Thyroid gland (tissue), 4 donors: ENCODE results near the gene THSD7B. TPM values are rescaled to one million over a fixed set of nuclear protein-coding genes. Genes with fewer than 3 reads are reported as not detected.
"Not testable (repeated sequence)": the region's sequence is repeated elsewhere in the genome, so short reads cannot be mapped to it uniquely, and the experiment has no call there.

Source experiments
- DNase-seq, 2 donors: peaks; one replicate each; pipeline ENCODE4 v3.0.0-alpha.2; 2019
- H3K27ac ChIP-seq, 3 donors: fragments of 200-600 bp; sonication (generic); 1 replicate in 2 of 3; 2 replicates in 1 of 3; pipeline ENCODE4 v1.5.1; 2016 to 2019; ENCODE audit warnings: mild to moderate bottlenecking in 1 of 3, moderate library complexity in 1 of 3
- H3K27me3 ChIP-seq: fragments of 200-600 bp; sonication (generic); one replicate; pipeline ENCODE4 v1.5.1; 2019
- H3K36me3 ChIP-seq, 2 donors: fragments of 200-600 bp; sonication (generic); one replicate each; pipeline ENCODE4 v1.5.1; 2016 to 2019
- H3K4me1 ChIP-seq, 2 donors: fragments of 200-600 bp; sonication (generic); one replicate each; pipeline ENCODE4 v1.5.1; 2017 to 2019
- H3K4me3 ChIP-seq, 3 donors: fragments of 200-600 bp; sonication (generic); replicated peaks in 1 of 3; 1 replicate in 2 of 3; 2 replicates in 1 of 3; pipeline ENCODE4 v1.5.1; 2016; ENCODE audit warnings: mild to moderate bottlenecking in 1 of 3
- H3K9me3 ChIP-seq: fragments of 200-600 bp; sonication (generic); one replicate; pipeline ENCODE4 v1.5.1; 2017
- POLR2A ChIP-seq, 2 donors: fragments of 450-650 bp; IDR thresholded peaks; one replicate each; pipeline ENCODE4 v1.6.1; 2017; ENCODE audit warnings: antibody characterized with exemption in 2 of 2, mild to moderate bottlenecking in 2 of 2, moderate library complexity in 1 of 2
- WGBS, 2 donors: methylation state at CpG; one replicate each; pipeline ENCODE4 v1.1.5; 2017; 5-methylcytosine and 5-hydroxymethylcytosine counted together
- intact Hi-C: fragments of 100-400 bp; cut with DNase I; formaldehyde crosslinking; loops from one replicate; pipeline ENCODE4 v1.15.1; 2023
- total RNA-seq, 4 donors: library from RNA; depleted of rRNA; stranded (reverse); fragments of >200 nt; gene quantifications; one replicate each; pipeline ENCODE4 v1.2.3, GENCODE V29; 2016
- TF ChIP-seq, protein P1 (sequence below), 6 experiments: fragments of 200-600 bp in 3 of 6; fragments of 450-650 bp in 3 of 6; sonication (generic) in 3 of 6; IDR thresholded peaks; one replicate each; pipeline ENCODE4 v1.5.1; 2016 to 2019; ENCODE audit warnings: antibody characterized with exemption in 6 of 6, mild to moderate bottlenecking in 2 of 6, inconsistent platforms in 1 of 6, moderate library complexity in 1 of 6

The THSD7B gene
- total RNA-seq, 4 donors from 2014 or later: 0.29 to 1.2 (median 0.92) TPM

DNA sequence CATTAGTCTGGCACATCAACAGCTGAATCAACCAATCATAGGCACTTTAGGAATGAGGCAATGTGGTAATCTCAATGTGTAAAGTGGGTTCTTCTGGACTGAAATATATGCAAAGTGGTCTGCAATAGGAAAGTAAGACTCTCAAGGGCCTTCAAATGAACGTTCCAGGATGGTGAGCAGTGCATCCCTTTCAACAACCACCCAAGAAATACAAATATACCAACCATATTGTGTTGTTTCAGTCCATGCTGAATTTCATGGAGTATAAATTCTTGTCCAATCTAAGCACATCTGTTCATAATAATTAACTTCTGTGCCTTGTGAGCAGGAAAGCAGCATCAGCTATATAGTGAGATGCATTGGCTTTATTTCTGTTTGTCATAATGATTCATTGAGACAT is 556.2 kb downstream of the THSD7B start:
- Histone ChIP-seq H3K27ac (no peak overlapping the region), H3K9me3 (no peaks in the 10 kb centered on the region), H3K4me3 (no peak overlapping the region), H3K27me3 (no peaks in the 10 kb centered on the region), H3K4me1 (no peaks in the 10 kb centered on the region), H3K36me3 (no peaks in the 10 kb centered on the region)
- TF ChIP-seq, protein P1, sequence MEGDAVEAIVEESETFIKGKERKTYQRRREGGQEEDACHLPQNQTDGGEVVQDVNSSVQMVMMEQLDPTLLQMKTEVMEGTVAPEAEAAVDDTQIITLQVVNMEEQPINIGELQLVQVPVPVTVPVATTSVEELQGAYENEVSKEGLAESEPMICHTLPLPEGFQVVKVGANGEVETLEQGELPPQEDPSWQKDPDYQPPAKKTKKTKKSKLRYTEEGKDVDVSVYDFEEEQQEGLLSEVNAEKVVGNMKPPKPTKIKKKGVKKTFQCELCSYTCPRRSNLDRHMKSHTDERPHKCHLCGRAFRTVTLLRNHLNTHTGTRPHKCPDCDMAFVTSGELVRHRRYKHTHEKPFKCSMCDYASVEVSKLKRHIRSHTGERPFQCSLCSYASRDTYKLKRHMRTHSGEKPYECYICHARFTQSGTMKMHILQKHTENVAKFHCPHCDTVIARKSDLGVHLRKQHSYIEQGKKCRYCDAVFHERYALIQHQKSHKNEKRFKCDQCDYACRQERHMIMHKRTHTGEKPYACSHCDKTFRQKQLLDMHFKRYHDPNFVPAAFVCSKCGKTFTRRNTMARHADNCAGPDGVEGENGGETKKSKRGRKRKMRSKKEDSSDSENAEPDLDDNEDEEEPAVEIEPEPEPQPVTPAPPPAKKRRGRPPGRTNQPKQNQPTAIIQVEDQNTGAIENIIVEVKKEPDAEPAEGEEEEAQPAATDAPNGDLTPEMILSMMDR (IDR thresholded peaks at IDR 0.05): no peak
- no peak for TF ChIP-seq POLR2A (IDR thresholded peaks at IDR 0.05)
- DNase-seq: no peak
- WGBS, 2 donors: 19 to 20% methylated on average over 1 of the region's 1 CpG
- intact Hi-C loops: no loop called here

DNA sequence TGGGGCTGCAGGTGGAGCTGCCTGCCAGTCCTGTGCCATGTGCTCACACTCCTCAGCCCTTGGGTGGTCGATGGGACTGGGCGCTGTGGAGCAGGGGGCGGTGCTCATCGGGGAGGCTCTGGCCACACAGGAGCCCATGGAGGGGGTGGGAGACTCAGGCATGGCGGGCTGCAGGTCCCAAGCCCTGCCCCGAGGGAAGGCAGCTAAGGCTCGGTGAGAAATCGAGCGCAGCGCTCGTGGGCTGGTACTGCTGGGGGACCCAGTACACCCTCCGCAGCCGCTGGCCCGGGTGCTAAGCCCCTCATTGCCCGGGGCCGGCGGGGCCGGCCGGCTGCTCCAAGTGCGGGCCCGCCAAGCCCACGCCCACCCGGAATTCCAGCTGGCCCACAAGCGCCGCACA is 566.2 kb downstream of the THSD7B start:
- H3K27ac ChIP-seq, H3K36me3 ChIP-seq, H3K27me3 ChIP-seq, intact Hi-C loops, H3K4me3 ChIP-seq, H3K4me1 ChIP-seq, DNase-seq, H3K9me3 ChIP-seq: not testable (repeated sequence)
- 91 to 100% methylated on average over 8 to 19 of the region's 25 CpGs for WGBS, 2 donors

DNA sequence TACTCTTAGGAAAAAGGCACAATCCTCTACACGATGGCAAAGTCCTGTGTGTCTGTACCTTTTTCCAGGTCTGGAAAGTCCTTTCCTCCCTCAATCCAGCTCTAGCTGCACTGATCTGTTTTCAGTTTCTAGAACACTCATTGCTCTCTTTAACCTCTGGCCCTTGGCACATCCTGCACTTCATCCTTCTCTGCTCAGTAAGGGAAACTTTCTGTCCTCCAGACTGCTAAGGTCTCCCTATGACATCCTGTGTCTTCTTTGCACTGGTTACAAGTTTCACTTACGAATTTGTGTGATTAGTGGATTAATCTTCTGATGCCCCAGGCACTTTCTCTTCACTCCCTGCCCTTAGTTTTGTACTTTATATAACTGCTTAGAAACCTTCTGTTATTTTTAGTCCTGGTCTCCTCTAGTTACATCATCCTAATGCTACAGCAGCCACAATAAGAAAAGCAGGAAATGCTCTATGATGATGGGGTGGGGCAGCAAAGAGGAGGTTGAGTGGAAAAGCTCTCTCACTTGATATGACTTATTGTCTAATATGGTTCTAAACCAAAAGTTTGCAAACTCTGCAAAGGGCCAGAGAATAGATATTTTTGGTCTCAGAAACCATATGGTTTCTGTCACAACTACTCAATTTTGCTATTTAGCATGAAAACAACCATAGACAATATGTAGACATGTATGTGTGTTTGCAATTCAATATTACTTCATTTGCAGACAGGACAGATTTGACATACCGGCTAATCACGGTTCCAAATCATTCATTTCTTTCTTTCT is 568.2 kb downstream of the THSD7B start:
- intact Hi-C loops: no loop called here
- no peak for DNase-seq
- TF ChIP-seq POLR2A (IDR thresholded peaks at IDR 0.05): no peak
- TF ChIP-seq, protein P1 (IDR thresholded peaks at IDR 0.05): no peak
- H3K4me3 ChIP-seq: no peak overlapping the region
- H3K27me3 ChIP-seq: no peaks in the 10 kb centered on the region
- H3K9me3 ChIP-seq: no peaks in the 10 kb centered on the region
- no peaks in the 10 kb centered on the region for H3K4me1 ChIP-seq
- H3K27ac ChIP-seq: no peak overlapping the region
- H3K36me3 ChIP-seq: no peaks in the 10 kb centered on the region
- WGBS, 2 donors: 51 to 57% methylated on average over 4 of the region's 4 CpGs

DNA sequence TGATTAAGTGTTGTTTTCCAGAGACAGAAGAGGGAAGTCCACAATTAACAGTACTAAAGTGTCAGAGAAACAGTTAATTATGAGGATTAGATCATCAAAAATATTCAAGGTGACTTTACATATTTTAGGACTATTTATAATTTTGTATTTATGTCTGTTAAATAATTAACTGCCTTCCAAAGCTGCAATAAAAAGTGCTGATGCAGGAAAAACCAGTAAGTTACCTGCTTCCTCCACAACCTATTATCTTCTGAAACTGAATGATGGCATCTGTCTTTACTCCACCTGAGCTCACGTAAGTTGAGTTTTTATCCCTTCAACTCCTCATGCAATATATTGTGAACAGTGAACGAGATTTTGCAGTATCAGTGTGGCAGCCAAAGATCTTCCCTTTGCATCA is 570.7 kb downstream of the THSD7B start:
- H3K4me3 ChIP-seq: no peak overlapping the region
- H3K27ac ChIP-seq: no peak overlapping the region
- H3K36me3 ChIP-seq: no peaks in the 10 kb centered on the region
- TF ChIP-seq, protein P1 (IDR thresholded peaks at IDR 0.05): no peak
- no peak for TF ChIP-seq POLR2A (IDR thresholded peaks at IDR 0.05)
- no peaks in the 10 kb centered on the region for H3K9me3 ChIP-seq
- WGBS, 2 donors: 91 to 92% methylated on average over 2 of the region's 2 CpGs
- no peaks in the 10 kb centered on the region for H3K27me3 ChIP-seq
- DNase-seq: no peak
- H3K4me1 ChIP-seq: no peaks in the 10 kb centered on the region
- intact Hi-C loops: no loop called here

DNA sequence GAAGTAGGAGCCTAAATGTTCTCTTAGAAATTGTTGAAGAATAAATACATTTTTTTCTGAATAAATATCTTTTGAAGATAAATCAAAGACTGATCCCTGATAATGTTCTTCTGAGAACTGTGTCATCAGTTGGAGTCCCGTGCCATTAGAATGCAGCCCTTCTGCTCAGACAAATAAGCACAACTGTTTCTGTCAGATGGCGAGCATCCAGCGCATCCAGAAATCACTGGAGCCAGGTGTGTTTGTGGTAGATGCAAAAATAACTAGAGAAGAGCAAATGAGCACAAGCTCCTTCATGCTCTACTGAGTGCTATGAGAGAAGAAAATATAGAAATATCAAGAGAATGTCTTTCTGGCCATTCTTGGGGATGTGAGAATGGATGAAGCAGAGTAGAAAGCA is 573.7 kb downstream of the THSD7B start:
- H3K4me1 ChIP-seq: no peaks in the 10 kb centered on the region
- TF ChIP-seq POLR2A (IDR thresholded peaks at IDR 0.05): no peak
- TF ChIP-seq, protein P1 (IDR thresholded peaks at IDR 0.05): no peak
- intact Hi-C loops: no loop called here
- peaks cover 4% of the 10 kb centered on the region for H3K9me3 ChIP-seq
- no peak overlapping the region for H3K27ac ChIP-seq
- H3K36me3 ChIP-seq: no peaks in the 10 kb centered on the region
- DNase-seq: peak in 1 of 2 donors; percentile 12
- 36 to 44% methylated on average over 3 of the region's 3 CpGs for WGBS, 2 donors
- H3K4me3 ChIP-seq: no peak overlapping the region
- H3K27me3 ChIP-seq: no peaks in the 10 kb centered on the region
